Peyer's patch (tissue), 4 donors: ENCODE data around the gene NEUROD2. TPM values are rescaled to one million over a fixed set of nuclear protein-coding genes. Genes with fewer than 3 reads are reported as not detected.

Experiments used
- DNase-seq, 3 donors: peaks; one replicate each; pipeline ENCODE4 v3.0.0-alpha.2; 2017 to 2019
- H3K27ac ChIP-seq, 4 donors: fragments of 200-600 bp; sonication (generic); one replicate each; pipeline ENCODE4 v1.5.1; 2016 to 2019
- H3K27me3 ChIP-seq, 2 donors: fragments of 200-600 bp; sonication (generic); one replicate each; pipeline ENCODE4 v1.5.1; 2019
- H3K36me3 ChIP-seq, 3 donors: fragments of 200-600 bp; sonication (generic); one replicate each; pipeline ENCODE4 v1.5.1; 2016 to 2019
- H3K4me1 ChIP-seq, 4 donors: fragments of 200-600 bp; sonication (generic); one replicate each; pipeline ENCODE4 v1.5.1; 2016 to 2019
- H3K4me3 ChIP-seq, 4 donors: fragments of 200-600 bp; sonication (generic); 1 replicate in 3 of 4; 2 replicates in 1 of 4; pipeline ENCODE4 v1.5.1; 2016 to 2019; ENCODE audit warnings: mild to moderate bottlenecking in 1 of 4
- H3K9me3 ChIP-seq, 4 donors: fragments of 200-600 bp; sonication (generic); one replicate each; pipeline ENCODE4 v1.5.1; 2016 to 2019; ENCODE audit warnings: mild to moderate bottlenecking in 1 of 4
- POLR2A ChIP-seq, 2 donors: fragments of 450-650 bp; IDR thresholded peaks; one replicate each; pipeline ENCODE4 v1.5.1; 2017; ENCODE audit warnings: antibody characterized with exemption in 2 of 2, mild to moderate bottlenecking in 2 of 2, moderate library complexity in 2 of 2
- total RNA-seq, 4 donors: library from RNA; depleted of rRNA; stranded (reverse); fragments of >200 nt; gene quantifications; one replicate each; pipeline ENCODE4 v1.1.0, GENCODE V29; 2016
- TF ChIP-seq, protein P1 (sequence below), 6 experiments: fragments of 450-650 bp in 4 of 6; fragments of 200-600 bp in 2 of 6; sonication (generic) in 1 of 6; IDR thresholded peaks; one replicate each; pipeline ENCODE4 v1.5.1; 2017 to 2019; ENCODE audit warnings: antibody characterized with exemption in 6 of 6, mild to moderate bottlenecking in 3 of 6, moderate library complexity in 1 of 6

Gene NEUROD2
- total RNA-seq, 4 donors from 2014 or later = not detected

- Histone ChIP-seq H3K27ac (no peak overlapping the region), H3K4me3 (no peak overlapping the region), H3K4me1 (peaks cover 0 to 72% (median 16%) of the 10 kb centered on the region in 4 donors), H3K27me3 (no peaks in the 10 kb centered on the region), H3K36me3 (no peaks in the 10 kb centered on the region), H3K9me3 (no peaks in the 10 kb centered on the region)
- no peak for DNase-seq
- TF ChIP-seq, protein P1, sequence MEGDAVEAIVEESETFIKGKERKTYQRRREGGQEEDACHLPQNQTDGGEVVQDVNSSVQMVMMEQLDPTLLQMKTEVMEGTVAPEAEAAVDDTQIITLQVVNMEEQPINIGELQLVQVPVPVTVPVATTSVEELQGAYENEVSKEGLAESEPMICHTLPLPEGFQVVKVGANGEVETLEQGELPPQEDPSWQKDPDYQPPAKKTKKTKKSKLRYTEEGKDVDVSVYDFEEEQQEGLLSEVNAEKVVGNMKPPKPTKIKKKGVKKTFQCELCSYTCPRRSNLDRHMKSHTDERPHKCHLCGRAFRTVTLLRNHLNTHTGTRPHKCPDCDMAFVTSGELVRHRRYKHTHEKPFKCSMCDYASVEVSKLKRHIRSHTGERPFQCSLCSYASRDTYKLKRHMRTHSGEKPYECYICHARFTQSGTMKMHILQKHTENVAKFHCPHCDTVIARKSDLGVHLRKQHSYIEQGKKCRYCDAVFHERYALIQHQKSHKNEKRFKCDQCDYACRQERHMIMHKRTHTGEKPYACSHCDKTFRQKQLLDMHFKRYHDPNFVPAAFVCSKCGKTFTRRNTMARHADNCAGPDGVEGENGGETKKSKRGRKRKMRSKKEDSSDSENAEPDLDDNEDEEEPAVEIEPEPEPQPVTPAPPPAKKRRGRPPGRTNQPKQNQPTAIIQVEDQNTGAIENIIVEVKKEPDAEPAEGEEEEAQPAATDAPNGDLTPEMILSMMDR (IDR thresholded peaks at IDR 0.05) = no peak
- no peak for TF ChIP-seq POLR2A (IDR thresholded peaks at IDR 0.05)
These were observed 31.3 kb upstream of the NEUROD2 start for GRCh38 chr17:39639043-39639442.

- H3K27ac ChIP-seq = peak overlapping the region in 1 of 4 donors; percentile 95
- no peaks in the 10 kb centered on the region for H3K9me3 ChIP-seq
- no peaks in the 10 kb centered on the region for H3K36me3 ChIP-seq
- DNase-seq = no peak
- H3K27me3 ChIP-seq = no peaks in the 10 kb centered on the region
- peaks cover 3 to 76% (median 18%) of the 10 kb centered on the region in 4 donors for H3K4me1 ChIP-seq
- TF ChIP-seq, protein P1 (IDR thresholded peaks at IDR 0.05) = no peak
- no peak for TF ChIP-seq POLR2A (IDR thresholded peaks at IDR 0.05)
- peak overlapping the region in 3 of 4 donors; percentile 82 to 89 (median 85) for H3K4me3 ChIP-seq
These were observed 30.6 kb upstream of the NEUROD2 start for GRCh38 chr17:39638317-39638716.

GRCh38 chr17:39636927-39637736, 29.4 kb upstream of the NEUROD2 start, which contains the start of gene STARD3:
Gene STARD3, plus strand, starts transcription at chr17:39637144. Its CDS starts 16,388 bp downstream, at chr17:39653532.
- Histone ChIP-seq H3K4me1 (peaks cover 5 to 75% (median 18%) of the 10 kb centered on the region in 4 donors), H3K4me3 (peak within 1 kb of the TSS; percentile 82 to 89 (median 84)), H3K9me3 (no peaks in the 10 kb centered on the region), H3K36me3 (no peaks in the 10 kb centered on the region), H3K27ac (peak within 1 kb of the TSS; percentile 86 to 95 (median 92)), H3K27me3 (no peaks in the 10 kb centered on the region)
- peak; percentile 53 to 87 for TF ChIP-seq POLR2A (IDR thresholded peaks at IDR 0.05)
- TF ChIP-seq, protein P1 (IDR thresholded peaks at IDR 0.05) = peak in 5 of 6 experiments; percentile 14 to 36 (median 20)
- DNase-seq = peak; percentile 91 to 97 (median 97)

GRCh38 chr17:39636587-39636926, 28.8 kb upstream of the NEUROD2 start:
- no peaks in the 10 kb centered on the region for H3K36me3 ChIP-seq
- no peak for DNase-seq
- peak overlapping the region; percentile 82 to 89 (median 84) for H3K4me3 ChIP-seq
- peaks cover 5 to 74% (median 18%) of the 10 kb centered on the region in 4 donors for H3K4me1 ChIP-seq
- H3K27ac ChIP-seq = peak overlapping the region; percentile 86 to 95 (median 92)
- no peaks in the 10 kb centered on the region for H3K27me3 ChIP-seq
- TF ChIP-seq, protein P1 (IDR thresholded peaks at IDR 0.05) = no peak
- TF ChIP-seq POLR2A (IDR thresholded peaks at IDR 0.05) = no peak
- H3K9me3 ChIP-seq = no peaks in the 10 kb centered on the region

DNA sequence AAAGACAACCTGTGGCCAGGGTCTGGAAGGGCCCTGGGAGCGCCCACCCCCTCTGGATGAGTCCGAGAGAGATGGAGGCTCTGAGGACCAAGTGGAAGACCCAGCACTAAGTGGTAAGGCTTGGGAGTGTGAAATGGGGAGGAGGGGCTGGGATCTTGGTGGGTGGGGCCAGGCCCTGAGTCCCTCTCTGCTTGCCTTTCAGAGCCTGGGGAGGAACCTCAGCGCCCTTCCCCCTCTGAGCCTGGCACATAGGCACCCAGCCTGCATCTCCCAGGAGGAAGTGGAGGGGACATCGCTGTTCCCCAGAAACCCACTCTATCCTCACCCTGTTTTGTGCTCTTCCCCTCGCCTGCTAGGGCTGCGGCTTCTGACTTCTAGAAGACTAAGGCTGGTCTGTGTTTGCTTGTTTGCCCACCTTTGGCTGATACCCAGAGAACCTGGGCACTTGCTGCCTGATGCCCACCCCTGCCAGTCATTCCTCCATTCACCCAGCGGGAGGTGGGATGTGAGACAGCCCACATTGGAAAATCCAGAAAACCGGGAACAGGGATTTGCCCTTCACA, 28.0 kb upstream of the NEUROD2 start:
- peak overlapping the region in 1 of 4 donors; percentile 95 for H3K27ac ChIP-seq
- no peak for DNase-seq
- TF ChIP-seq, protein P1 (IDR thresholded peaks at IDR 0.05) = no peak
- TF ChIP-seq POLR2A (IDR thresholded peaks at IDR 0.05) = no peak
- H3K27me3 ChIP-seq = no peaks in the 10 kb centered on the region
- H3K36me3 ChIP-seq = no peaks in the 10 kb centered on the region
- peaks cover 5 to 66% (median 18%) of the 10 kb centered on the region in 4 donors for H3K4me1 ChIP-seq
- H3K4me3 ChIP-seq = no peak overlapping the region
- no peaks in the 10 kb centered on the region for H3K9me3 ChIP-seq
